Heart right ventricle (tissue), 16 donors: ENCODE measurements around the gene FDXACB1. TPM values are rescaled to one million over a fixed set of nuclear protein-coding genes. Genes with fewer than 3 reads are reported as not detected.

ENCODE experiments used
- ATAC-seq, 8 donors: fragments of 200-7000 bp; cut with Tn5 transposase; one replicate each; pipeline ENCODE4 v1.9.1; 2020; ENCODE audit warnings: mild to moderate bottlenecking in 8 of 8, moderate library complexity in 8 of 8, moderate number of reproducible peaks in 1 of 8
- DNase-seq, 2 donors: peaks; one replicate each; pipeline ENCODE4 v3.0.0-alpha.2; 2020
- H3K27ac ChIP-seq, 10 donors: fragments of 200-600 bp; sonication (generic) in 2 of 10; one replicate each; pipeline versions ENCODE4 v1.5.0 to v1.8.0; 2020 to 2022; ENCODE audit warnings: mild to moderate bottlenecking in 3 of 10
- H3K27me3 ChIP-seq, 7 donors: fragments of 200-600 bp; one replicate each; pipeline ENCODE4 v1.8.0; 2021 to 2022; ENCODE audit warnings: mild to moderate bottlenecking in 2 of 7
- H3K36me3 ChIP-seq, 9 donors: fragments of 200-600 bp; sonication (generic) in 1 of 9; one replicate each; pipeline versions ENCODE4 v1.5.0 to v1.8.0; 2020 to 2022; ENCODE audit warnings: mild to moderate bottlenecking in 2 of 9
- H3K4me1 ChIP-seq, 9 donors: fragments of 200-600 bp; sonication (generic) in 1 of 9; one replicate each; pipeline versions ENCODE4 v1.5.0 to v1.8.0; 2020 to 2022; ENCODE audit warnings: mild to moderate bottlenecking in 4 of 9
- H3K4me3 ChIP-seq, 10 donors: fragments of 200-600 bp; sonication (generic) in 2 of 10; one replicate each; pipeline versions ENCODE4 v1.5.0 to v1.8.0; 2020 to 2022; ENCODE audit warnings: mild to moderate bottlenecking in 7 of 10, moderate library complexity in 2 of 10
- H3K9me3 ChIP-seq, 11 donors: fragments of 200-600 bp in 10 of 11; sonication (generic) in 2 of 11; one replicate each; pipeline versions ENCODE4 v1.5.0 to v1.8.0; 2013 to 2022; ENCODE audit warnings: mild to moderate bottlenecking in 2 of 11, control low read depth in 1 of 11, moderate library complexity in 1 of 11
- WGBS, 2 donors: extraction: QIAGEN DNeasy Blood & Tissue Kit; methylation state at CpG; one replicate each; pipeline ENCODE4 v1.1.7; 2013; ENCODE audit warnings: inconsistent platforms in 1 of 2; 5-methylcytosine and 5-hydroxymethylcytosine counted together
- intact Hi-C, 10 donors: fragments of 100-400 bp; cut with DNase I; formaldehyde crosslinking; loops; one replicate each; pipeline versions ENCODE4 v1.11.1 to v1.14.2; 2022
- polyA plus RNA-seq, 2 donors: library from polyadenylated mRNA; stranded (reverse); fragments of 200-250 nt; gene quantifications; one replicate each; pipeline ENCODE4 v1.2.3, GENCODE V29; 2013
- total RNA-seq, 10 donors: library from RNA; stranded (reverse); fragmentation: NEBNext Ultra II Directional in 3 of 10; extraction: Animal tissue kit (Norgen Biotek cat#: 25700) in 3 of 10; gene quantifications; one replicate each; pipeline versions ENCODE4 v1.2.1 to v1.2.4, GENCODE V29; 2021 to 2023
- TF ChIP-seq, protein P1 (sequence below), 9 donors: fragments of 200-600 bp; sonication (generic) in 2 of 9; IDR thresholded peaks; one replicate each; pipeline versions ENCODE4 v1.5.0 to v1.8.0; 2021 to 2022; ENCODE audit warnings: antibody characterized with exemption in 9 of 9, mild to moderate bottlenecking in 5 of 9, moderate library complexity in 1 of 9
- donor health status: Arrhythmogenic right ventricular cardiomyopathy.
- donor health status: ischemic (EF 13 %, LVEDD 7.1; RV severe dilation, severe dysfunction).
- donor health status: healthy with polysubstance abuse.
- donor health status: DM: no; HTN: yes; CAD: no.
- donor health status: DM: no; HTN: no; CAD: no.
- donor health status: ischemic (EF 25% LVEDD 6.9; RV normal size, moderate dysfunction).
- donor health status: ischemic (EF 25% LVEDD 5.7; RV mildly dilated, moderate dysfunction).
- donor health status: healthy.
- donor health status: DM: yes; HTN: yes; CAD: no.
- donor health status: Ischemic cardiomyopathy.
- donor health status: ischemic (EF 35%, LVEDD 5.7; RV mildly dilated, moderate dysfunction).
- donor health status: nonischemic (EF 11% LVEDD 7.7; RV severe dilation, severe dysfunction).
- donor health status: DM: yes; HTN: yes; CAD: no.
- donor health status: PGD.
- donor health status: ischemic (EF 29% LVEDD 5.4; RV normal size, mild dysfunction).
- donor health status: nonischemic (EF 23%, LVEDD 6.1; RV moderate dilation, normal function).

Gene FDXACB1
- total and polyA plus RNA-seq, 12 donors = 0.86 to 2.0 (median 1.4) TPM

DNA sequence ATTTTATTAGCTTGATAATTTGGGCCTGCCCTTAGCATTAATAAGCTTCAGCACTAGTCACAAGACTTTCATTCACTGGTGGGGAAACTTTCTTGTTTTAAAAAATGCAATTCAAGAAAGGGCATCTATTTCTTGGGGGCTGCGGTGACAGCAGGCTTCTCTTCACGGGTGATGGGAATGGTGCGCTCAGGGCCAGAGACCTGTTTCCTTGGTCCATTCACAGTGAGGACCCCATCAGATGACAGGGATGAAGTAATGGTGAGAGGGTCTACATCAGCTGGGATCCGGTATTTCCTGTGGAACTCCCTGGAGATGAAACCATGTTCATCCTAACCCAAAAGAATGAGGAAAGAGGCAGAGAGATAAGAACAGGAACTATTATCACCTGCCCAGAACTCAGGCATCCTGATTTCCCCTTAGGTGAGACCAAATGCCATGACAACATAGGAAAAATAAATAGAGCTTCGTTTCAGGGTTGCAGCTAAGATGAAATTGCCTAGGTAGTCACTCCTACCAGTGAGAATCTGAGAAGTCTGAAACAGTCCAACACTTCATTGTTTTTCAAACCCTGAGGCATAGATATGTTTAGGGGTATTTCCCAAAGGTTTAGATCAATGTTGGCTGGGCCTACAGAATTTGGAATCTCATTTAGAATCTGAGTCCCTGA, 29.8 kb upstream of the FDXACB1 start:
- H3K27ac ChIP-seq = peak overlapping the region; percentile 94 to 99 (median 95)
- no peak for DNase-seq
- peaks cover 0 to 32% (median 18%) of the 10 kb centered on the region in 9 donors for H3K36me3 ChIP-seq
- TF ChIP-seq, protein P1, sequence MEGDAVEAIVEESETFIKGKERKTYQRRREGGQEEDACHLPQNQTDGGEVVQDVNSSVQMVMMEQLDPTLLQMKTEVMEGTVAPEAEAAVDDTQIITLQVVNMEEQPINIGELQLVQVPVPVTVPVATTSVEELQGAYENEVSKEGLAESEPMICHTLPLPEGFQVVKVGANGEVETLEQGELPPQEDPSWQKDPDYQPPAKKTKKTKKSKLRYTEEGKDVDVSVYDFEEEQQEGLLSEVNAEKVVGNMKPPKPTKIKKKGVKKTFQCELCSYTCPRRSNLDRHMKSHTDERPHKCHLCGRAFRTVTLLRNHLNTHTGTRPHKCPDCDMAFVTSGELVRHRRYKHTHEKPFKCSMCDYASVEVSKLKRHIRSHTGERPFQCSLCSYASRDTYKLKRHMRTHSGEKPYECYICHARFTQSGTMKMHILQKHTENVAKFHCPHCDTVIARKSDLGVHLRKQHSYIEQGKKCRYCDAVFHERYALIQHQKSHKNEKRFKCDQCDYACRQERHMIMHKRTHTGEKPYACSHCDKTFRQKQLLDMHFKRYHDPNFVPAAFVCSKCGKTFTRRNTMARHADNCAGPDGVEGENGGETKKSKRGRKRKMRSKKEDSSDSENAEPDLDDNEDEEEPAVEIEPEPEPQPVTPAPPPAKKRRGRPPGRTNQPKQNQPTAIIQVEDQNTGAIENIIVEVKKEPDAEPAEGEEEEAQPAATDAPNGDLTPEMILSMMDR (IDR thresholded peaks at IDR 0.05) = no peak
- H3K9me3 ChIP-seq = no peaks in the 10 kb centered on the region
- WGBS, 2 donors = 40 to 59% methylated on average over 5 of the region's 5 CpGs
- no peak for ATAC-seq
- intact Hi-C loops = no loop called here
- H3K4me3 ChIP-seq = peak overlapping the region; percentile 51 to 69 (median 62)
- H3K4me1 ChIP-seq = peaks cover 0 to 14% (median 0%) of the 10 kb centered on the region in 9 donors
- H3K27me3 ChIP-seq = peaks cover 0 to 34% (median 0%) of the 10 kb centered on the region in 7 donors

- TF ChIP-seq, protein P1 (IDR thresholded peaks at IDR 0.05) = no peak
- 70 to 84% methylated on average over 1 of the region's 1 CpG for WGBS, 2 donors
- peaks cover 0 to 6% (median 0%) of the 10 kb centered on the region in 9 donors for H3K4me1 ChIP-seq
- peaks cover 0 to 32% (median 18%) of the 10 kb centered on the region in 9 donors for H3K36me3 ChIP-seq
- DNase-seq (no peak), ATAC-seq (peak in 2 of 8 donors; percentile 21 to 29)
- H3K4me3 ChIP-seq = no peak overlapping the region
- peak overlapping the region in 5 of 10 donors; percentile 5 to 98 (median 32) for H3K27ac ChIP-seq
- H3K27me3 ChIP-seq = peaks cover 0 to 14% (median 0%) of the 10 kb centered on the region in 7 donors
- intact Hi-C loops = no loop called here
- H3K9me3 ChIP-seq = no peaks in the 10 kb centered on the region
Observed at GRCh38 chr11:111906680-111907079, 27.7 kb upstream of the FDXACB1 start.

DNA sequence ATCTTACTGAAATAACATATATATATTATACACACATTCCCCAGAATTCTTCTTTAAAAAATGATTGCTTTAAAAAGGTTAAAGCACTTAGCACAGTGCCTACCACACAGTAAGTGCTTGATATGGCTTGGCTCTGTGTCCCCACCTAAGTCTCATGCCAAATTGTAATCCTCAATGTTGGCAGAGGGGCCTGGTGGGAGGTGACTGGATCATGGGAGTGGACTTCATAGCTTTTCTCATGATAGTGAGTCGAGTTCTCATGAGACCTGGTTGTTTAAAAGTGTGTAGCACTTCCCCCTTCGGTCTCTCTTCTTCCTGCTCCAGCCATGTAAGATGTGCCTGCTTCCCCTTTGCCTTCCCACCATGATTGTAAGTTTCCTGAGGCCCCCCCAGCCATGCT, 26.4 kb upstream of the FDXACB1 start:
- H3K9me3 ChIP-seq = no peaks in the 10 kb centered on the region
- H3K27ac ChIP-seq = peak overlapping the region in 6 of 10 donors; percentile 5 to 98 (median 42)
- H3K4me1 ChIP-seq = no peaks in the 10 kb centered on the region
- intact Hi-C loops = no loop called here
- TF ChIP-seq, protein P1 (IDR thresholded peaks at IDR 0.05) = no peak
- DNase-seq (peak in 1 of 2 donors; percentile 36), ATAC-seq (peak in 7 of 8 donors; percentile 46 to 68 (median 60))
- 17 to 29% methylated on average over 2 of the region's 2 CpGs for WGBS, 2 donors
- H3K4me3 ChIP-seq = no peak overlapping the region
- H3K36me3 ChIP-seq = peaks cover 0 to 32% (median 18%) of the 10 kb centered on the region in 9 donors
- H3K27me3 ChIP-seq = peaks cover 0 to 3% (median 0%) of the 10 kb centered on the region in 7 donors

GRCh38 chr11:111886844-111887243, 7.9 kb upstream of the FDXACB1 start:
- Histone ChIP-seq H3K4me3 (no peak overlapping the region), H3K27ac (no peak overlapping the region), H3K36me3 (peaks cover 0 to 17% (median 0%) of the 10 kb centered on the region in 9 donors), H3K27me3 (no peaks in the 10 kb centered on the region), H3K4me1 (no peaks in the 10 kb centered on the region), H3K9me3 (peaks cover 0 to 2% (median 0%) of the 10 kb centered on the region in 11 donors)
- DNase-seq = no peak
- ATAC-seq = no peak
- intact Hi-C loops = no loop called here
- 88 to 94% methylated on average over 2 of the region's 2 CpGs for WGBS, 2 donors
- TF ChIP-seq, protein P1 (IDR thresholded peaks at IDR 0.05) = no peak
